HuH-7 (cell line): Measurements from ENCODE around the gene ING5.

Experiments
- DNase-seq: peaks from one replicate; pipeline ENCODE4 v3.0.0; 2011; ENCODE audit warnings: low spot score

ING5 gene

GRCh38 chr2:241760301-241760771 lies 58.5 kb downstream of the ING5 start:
- no peak for DNase-seq

GRCh38 chr2:241762321-241762932 lies 60.6 kb downstream of the ING5 start:
- no peak for DNase-seq

GRCh38 chr2:241762933-241763369 lies 61.1 kb downstream of the ING5 start:
- DNase-seq, result no peak

- DNase-seq, result no peak
These were observed 61.9 kb downstream of the ING5 start for GRCh38 chr2:241763551-241764274.

- DNase-seq, result no peak
These were observed 62.7 kb downstream of the ING5 start for GRCh38 chr2:241764275-241765241.

DNA sequence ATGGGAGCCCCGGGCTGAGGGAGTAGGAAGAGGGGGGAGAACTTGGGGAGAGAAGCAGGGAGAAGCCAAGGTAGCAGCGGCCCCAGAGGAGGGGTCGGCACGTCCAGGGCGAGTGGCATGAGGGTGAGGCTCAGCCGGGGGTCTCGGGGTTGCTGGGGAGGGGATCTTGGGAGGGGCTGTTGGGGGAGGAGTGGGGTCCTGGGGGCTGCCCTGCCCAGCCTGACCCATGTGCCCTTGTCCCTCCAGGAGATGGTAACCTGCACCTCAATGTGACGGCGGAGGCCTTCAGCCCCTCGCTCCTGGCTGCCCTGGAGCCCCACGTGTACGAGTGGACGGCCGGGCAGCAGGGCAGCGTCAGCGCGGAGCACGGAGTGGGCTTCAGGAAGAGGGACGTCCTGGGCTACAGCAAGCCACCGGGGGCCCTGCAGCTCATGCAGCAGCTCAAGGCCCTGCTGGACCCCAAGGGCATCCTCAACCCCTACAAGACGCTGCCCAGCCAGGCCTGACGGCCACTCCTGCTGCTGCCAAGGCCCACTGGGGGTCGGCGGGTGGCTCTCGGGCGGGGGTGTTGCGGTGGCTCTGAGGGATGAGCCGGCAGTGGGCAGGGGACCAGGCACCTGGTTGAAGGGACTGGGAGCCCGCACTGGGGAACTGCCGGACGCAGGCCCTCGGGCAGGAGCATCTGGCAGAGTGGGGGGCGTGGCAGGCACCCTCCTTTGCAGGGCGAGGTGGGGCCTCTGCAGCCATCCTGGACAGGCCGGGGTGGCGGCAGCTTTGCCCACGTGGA lies 65.8 kb downstream of the ING5 start:
- peak; percentile 4 for DNase-seq

DNA sequence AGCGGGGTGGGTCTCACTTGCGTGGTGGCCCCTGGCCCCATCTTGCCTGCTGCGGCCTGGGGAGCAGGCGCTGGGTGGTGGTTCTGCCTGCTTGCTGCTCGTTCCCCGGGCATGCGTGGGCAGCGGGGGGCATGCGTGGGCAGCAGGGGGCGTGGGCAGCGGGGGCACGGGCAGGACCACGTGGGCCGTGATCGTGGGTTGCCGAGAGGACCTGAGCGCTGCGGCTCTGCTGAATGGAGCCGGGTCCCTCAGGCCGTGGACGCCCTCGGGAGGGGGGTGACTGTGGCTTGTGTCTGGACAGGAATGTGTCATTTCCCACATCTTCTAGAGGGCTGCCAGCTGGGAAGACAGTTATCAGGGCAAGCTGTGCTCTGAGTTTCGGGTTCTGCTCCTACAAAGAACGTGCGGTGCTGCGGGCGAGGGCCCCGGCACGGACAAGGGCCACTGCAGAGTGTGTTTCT lies 66.4 kb downstream of the ING5 start:
- DNase-seq, result peak; percentile 2

DNA sequence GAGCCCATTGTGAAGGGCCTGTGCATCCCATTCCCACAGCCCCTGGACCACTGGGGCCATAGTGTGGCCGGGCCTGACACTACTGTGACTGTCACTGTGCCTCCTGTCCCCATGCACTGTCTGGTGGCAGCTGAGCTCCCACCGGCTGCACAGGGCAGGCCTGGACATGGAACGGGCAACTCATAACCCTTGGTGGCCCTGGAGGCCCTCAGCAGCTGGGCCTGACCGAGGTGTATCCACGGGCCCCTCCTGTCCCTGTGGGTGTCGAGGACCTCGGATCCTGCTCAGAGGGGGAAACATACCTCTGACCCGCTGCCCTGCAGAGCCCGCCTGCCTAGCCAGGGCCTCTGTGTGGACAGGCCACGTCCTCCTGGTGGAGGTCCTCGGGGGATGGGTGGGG lies 67.0 kb downstream of the ING5 start:
- DNase-seq, result peak; percentile 7

GRCh38 chr2:241769819-241770184 lies 68.0 kb downstream of the ING5 start:
- peak; percentile 3 for DNase-seq

DNA sequence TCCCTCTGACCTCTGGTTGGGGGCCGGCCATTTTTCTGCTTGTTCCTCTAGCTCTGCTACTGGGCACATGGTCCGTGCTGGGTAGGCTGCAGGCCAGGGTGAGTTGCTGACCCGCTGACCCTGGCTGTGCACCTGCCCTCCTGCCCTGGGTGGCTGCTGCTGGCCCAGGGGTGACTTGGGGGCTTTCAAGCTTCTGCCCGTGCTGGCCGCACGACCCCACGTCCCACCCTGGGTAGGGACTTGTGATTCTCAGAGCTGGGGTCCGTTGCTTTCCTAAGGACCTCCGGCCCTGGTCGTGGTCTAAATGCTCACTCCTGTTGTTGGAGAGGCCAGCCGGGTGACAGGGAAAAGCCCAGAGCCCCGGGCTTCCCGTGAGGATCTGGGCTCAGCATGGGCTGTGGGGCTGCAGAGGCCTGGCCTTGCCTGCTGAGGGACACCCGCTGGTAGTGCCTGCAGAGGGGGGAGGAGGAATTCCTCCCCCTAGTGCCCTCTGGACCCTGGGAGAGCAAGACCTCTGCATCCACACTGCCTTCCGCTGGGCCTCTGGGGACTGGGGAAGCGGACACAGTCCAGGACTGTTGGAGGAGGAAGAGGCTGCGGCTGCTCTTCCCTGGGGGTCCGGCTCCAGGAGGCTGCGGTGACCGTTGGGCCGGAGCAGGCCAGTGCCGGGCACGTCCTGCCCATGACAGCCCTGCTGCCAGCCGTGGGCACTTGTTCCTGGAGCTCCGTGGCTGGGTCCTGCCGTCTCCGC lies 68.5 kb downstream of the ING5 start:
- DNase-seq, result peak; percentile 89

- no peak for DNase-seq
These were observed 69.1 kb downstream of the ING5 start for GRCh38 chr2:241770936-241771285.

- DNase-seq, result peak; percentile 74
These were observed 69.6 kb downstream of the ING5 start for GRCh38 chr2:241771286-241772062.

DNA sequence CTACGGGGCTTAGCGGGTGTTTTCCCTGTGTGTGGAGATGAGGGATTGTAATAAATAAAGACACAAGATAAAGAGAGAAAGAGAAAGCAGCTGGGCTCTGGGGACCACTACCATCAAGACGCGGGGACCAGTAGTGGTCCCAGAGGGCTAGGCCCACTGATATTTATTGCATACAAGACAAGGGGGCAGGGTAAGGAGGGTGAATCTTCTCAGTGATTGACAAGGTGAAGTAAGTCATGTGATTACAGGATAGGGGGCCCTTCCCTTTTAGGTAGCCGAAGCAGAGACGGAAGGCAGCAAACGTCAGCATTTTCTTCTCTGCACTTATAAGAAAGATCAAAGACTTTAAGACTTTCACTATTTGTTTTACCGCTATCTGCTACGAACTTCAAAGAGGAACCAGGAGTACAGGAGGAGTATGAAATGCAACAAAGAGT lies 70.2 kb downstream of the ING5 start:
- no peak for DNase-seq

DNA sequence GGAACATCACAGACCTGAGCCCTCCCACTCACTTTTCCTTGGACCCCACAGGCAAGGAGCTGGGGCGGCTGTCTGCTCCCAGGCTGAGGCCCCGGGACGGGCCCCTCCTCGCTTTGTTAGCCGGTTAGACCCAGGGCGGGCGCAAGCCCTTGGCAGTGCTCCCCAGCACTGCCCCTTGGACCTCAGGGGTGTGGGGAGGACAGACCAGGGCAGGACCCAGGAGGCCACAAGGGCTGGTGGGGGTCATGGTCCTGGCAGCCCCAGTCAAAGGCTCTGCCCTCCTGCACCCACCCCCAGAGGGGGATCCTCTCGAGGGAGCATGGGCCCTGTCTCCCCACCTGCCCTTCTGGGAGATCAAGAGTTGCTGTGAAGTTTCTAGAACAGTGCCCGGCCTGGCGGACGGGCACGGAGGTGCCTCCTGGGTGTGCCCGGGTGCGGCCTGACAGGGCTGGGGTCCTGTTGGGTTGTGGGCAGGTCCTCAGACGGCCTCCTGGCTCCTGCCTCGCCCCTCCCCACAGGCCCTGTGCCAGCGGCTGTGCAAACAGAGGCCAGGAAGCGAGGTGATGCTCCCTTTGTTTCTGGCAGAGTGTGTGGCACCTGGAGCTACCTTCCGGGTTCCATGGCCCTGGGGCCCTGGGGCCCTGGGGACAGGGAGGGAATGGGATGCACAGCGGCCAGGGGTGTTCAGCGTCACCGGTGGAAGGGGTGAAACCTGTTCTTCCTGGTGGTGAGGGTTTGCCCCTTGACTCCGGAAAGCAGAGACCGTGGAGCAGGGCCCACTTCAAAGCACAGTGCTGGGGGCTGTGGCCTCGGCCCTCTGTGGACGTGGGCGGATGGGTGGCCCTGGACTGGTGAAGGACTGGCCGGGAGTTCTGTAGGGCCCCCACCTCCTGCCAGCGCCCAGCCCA lies 71.9 kb downstream of the ING5 start:
- no peak for DNase-seq

GRCh38 chr2:241774419-241775222 lies 72.8 kb downstream of the ING5 start:
- DNase-seq, result no peak

DNA sequence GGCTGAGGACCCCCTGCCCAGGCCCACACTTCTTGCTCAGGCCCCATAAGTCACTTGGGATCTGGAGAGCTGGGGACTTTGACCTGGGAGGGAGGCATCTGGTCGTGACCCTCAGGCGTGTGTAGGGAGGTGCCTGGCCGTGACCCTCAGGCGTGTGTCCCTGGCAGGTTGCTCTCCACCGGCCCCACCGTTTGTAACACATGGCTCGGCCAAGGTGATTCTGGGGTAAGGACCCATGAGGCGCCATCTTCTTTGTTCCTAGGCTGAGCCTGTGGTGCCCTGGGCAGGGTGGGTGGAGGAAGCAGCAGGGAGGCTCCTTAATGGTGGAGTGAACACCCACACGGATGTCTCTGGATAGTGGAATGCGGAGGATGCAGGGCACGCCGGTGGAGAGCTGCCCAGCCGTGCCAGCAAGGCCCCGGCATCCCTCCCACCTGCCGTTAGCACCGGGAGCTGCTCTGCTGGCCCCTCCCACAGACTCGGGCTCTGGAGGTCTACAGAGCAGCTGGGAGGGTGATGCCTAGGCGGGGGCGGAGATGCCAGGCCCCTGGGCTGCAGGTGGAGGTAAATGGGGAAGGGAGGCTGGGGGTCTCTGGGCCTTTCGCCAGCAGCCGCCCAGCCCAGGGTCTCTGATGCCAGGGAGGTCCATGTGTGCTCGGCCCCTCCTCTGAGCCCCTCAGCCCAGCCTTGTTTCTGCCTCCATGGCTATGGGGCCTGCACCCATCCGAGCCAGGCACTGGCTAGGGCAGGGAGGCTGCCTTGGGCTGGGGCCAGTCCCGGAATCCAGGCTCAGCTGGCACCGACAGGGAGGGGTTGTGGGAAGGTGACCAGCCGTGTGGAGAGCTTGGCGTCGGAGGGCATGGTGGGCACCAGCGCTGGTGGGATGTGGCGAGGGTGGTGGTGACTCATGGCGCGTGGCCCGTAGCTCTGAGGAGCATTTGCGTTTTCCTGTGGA lies 73.7 kb downstream of the ING5 start:
- no peak for DNase-seq
